GM12878 (cell line): ENCODE measurements around the gene GANAB. TPM values are rescaled to one million over a fixed set of nuclear protein-coding genes. Genes with fewer than 3 reads are reported as not detected.

Experiments used
- ATAC-seq: fragments of 200-7000 bp; cut with Tn5 transposase; 3 replicates; pipeline ENCODE4 v1.9.1; 2020; ENCODE audit warnings: mild to moderate bottlenecking, moderate library complexity
- BruUV-seq: library from RNA; stranded (reverse); fragments of 400-500 nt; replicated peaks from 2 replicates; lab custom pipeline; 2021; lab: Mats Ljungman, UMichigan
- CTCF ChIA-PET: fragments of 300-600 bp; sonication (Branson Sonifier 250); formaldehyde crosslinking; extraction: SDS; loops from one replicate; lab custom pipeline; 2021; ENCODE audit warnings: inconsistent platforms; lab: Yijun Ruan, JAX
- POLR2A ChIA-PET: fragments of 350-600 bp; formaldehyde crosslinking; extraction: SDS; loops from one replicate; lab custom pipeline; 2021; ENCODE audit warnings: inconsistent platforms; lab: Charles Lee
- RAD21 ChIA-PET: fragments of 300-600 bp; sonication (Branson Sonifier 250); formaldehyde crosslinking; loops from one replicate; lab custom pipeline; 2023; ENCODE audit warnings: antibody characterized with exemption; ENCODE audit not compliant: unreplicated experiment; lab: Charles Lee
- SMC1A ChIA-PET: fragments of 300-600 bp; sonication (Branson Sonifier 250); formaldehyde crosslinking; loops from one replicate; lab custom pipeline; 2023; ENCODE audit not compliant: unreplicated experiment, uncharacterized antibody; lab: Charles Lee
- DNase-seq: peaks from one replicate; pipeline ENCODE4 v3.0.0-alpha.2; 2011; ENCODE audit warnings: low read depth, low spot score
- FAIRE-seq: peaks from 3 replicates; lab custom pipeline; 2011; peaks lifted over from hg19 to GRCh38; lab: Jason Lieb, UNC
- H2AFZ ChIP-seq: 2 replicates; pipeline ENCODE4 v1.6.0; 2011; ENCODE audit warnings: low read depth, low read length, control low read depth; ENCODE audit not compliant: control insufficient read depth
- H3K27ac ChIP-seq: 2 replicates; pipeline ENCODE4 v1.5.1; 2011; ENCODE audit warnings: control low read depth; ENCODE audit not compliant: control insufficient read depth, insufficient read depth
- H3K27me3 ChIP-seq, 2 experiments: replicated peaks in 1 of 2; 2 replicates each; pipeline versions ENCODE4 v1.6.0 to v1.6.1; 2011; ENCODE audit warnings: low read length in 1 of 2; ENCODE audit not compliant: control insufficient read depth in 2 of 2, insufficient read depth in 2 of 2
- H3K36me3 ChIP-seq, 2 experiments: 2 replicates each; pipeline ENCODE4 v1.5.1; 2011; ENCODE audit warnings: low read length in 1 of 2; ENCODE audit not compliant: control insufficient read depth in 2 of 2, insufficient read depth in 2 of 2
- H3K4me1 ChIP-seq: 2 replicates; pipeline ENCODE4 v1.6.1; 2011; ENCODE audit warnings: mild to moderate bottlenecking, low read length, moderate library complexity, mixed read lengths; ENCODE audit not compliant: control insufficient read depth, insufficient read depth
- H3K4me2 ChIP-seq: 2 replicates; pipeline ENCODE4 v1.6.0; 2011; ENCODE audit warnings: control low read depth; ENCODE audit not compliant: control insufficient read depth, insufficient read depth
- H3K4me3 ChIP-seq: fragments of 200-600 bp; sonication (generic); 2 replicates; pipeline ENCODE4 v1.5.1; 2016
- H3K79me2 ChIP-seq: 2 replicates; pipeline ENCODE4 v1.6.0; 2011; ENCODE audit warnings: low read length; ENCODE audit not compliant: control insufficient read depth, insufficient read depth
- H3K9ac ChIP-seq: 2 replicates; pipeline ENCODE4 v1.8.0; 2011; ENCODE audit warnings: low read length, control low read depth, mixed read lengths; ENCODE audit not compliant: control insufficient read depth, insufficient read depth
- H3K9me3 ChIP-seq: replicated peaks from 3 replicates; pipeline ENCODE4 v1.5.1; 2011; ENCODE audit warnings: mild to moderate bottlenecking, low read length; ENCODE audit not compliant: control insufficient read depth, insufficient read depth
- H4K20me1 ChIP-seq: 2 replicates; pipeline ENCODE4 v1.6.0; 2011; ENCODE audit not compliant: control insufficient read depth, insufficient read depth
- ATF2 ChIP-seq: IDR thresholded peaks from 2 replicates; pipeline ENCODE4 v1.6.1; 2012; ENCODE audit warnings: low read length, inconsistent platforms
- BCLAF1 ChIP-seq: fragments of 450-650 bp; IDR thresholded peaks from 2 replicates; pipeline ENCODE4 v1.6.1; 2017; ENCODE audit warnings: antibody characterized with exemption, mild to moderate bottlenecking, moderate library complexity
- FOXK2 ChIP-seq: fragments of 450-650 bp; IDR thresholded peaks from 2 replicates; pipeline ENCODE4 v1.6.1; 2017; ENCODE audit warnings: mild to moderate bottlenecking, moderate library complexity
- ZNF384 ChIP-seq: IDR thresholded peaks from 2 replicates; pipeline ENCODE4 v1.6.1; 2012; ENCODE audit warnings: low read depth, mild to moderate bottlenecking, low read length, improper control_type of control experiment, borderline replicate concordance
- WGBS: methylation state at CpG from one replicate; pipeline ENCODE4 v1.1.6; 2016; ENCODE audit warnings: low lambda C conversion rate; ENCODE audit not compliant: insufficient replicate concordance, insufficient coverage; ENCODE audit errors: missing lambda C conversion rate; 5-methylcytosine and 5-hydroxymethylcytosine counted together
- in situ Hi-C: fragments of 300-500 bp; cut with MboI; formaldehyde crosslinking; loops from 9 replicates; pipeline ENCODE4 v1.14.3; 2018; ENCODE audit warnings: mixed read lengths
- intact Hi-C: fragments of 100-400 bp; cut with micrococcal nuclease; formaldehyde crosslinking; loops from one replicate; pipeline ENCODE4 v1.14.2; 2022; ENCODE audit not compliant: unreplicated experiment
- polyA plus RNA-seq, 11 experiments: library from polyadenylated mRNA; depleted of rRNA in 4 of 11; unstranded in 6 of 11; stranded (reverse) in 5 of 11; fragments of >200 nt; fragmentation: Nextera tagmentation in 4 of 11; fragmentation: Illumina TruSeq in 1 of 11; extraction: Ambion mirVana in 4 of 11; extraction: Trizol in 1 of 11; gene quantifications; 1 replicate in 1 of 11; 2 replicates in 10 of 11; pipeline versions ENCODE4 v1.2.1 to v1.2.3, GENCODE V29; 2011 to 2016; ENCODE audit warnings: inconsistent platforms in 2 of 11, missing spikeins in 2 of 11, low read depth in 1 of 11
- total RNA-seq, 4 experiments: library from RNA; depleted of rRNA in 3 of 4; stranded (reverse); fragments of >200 nt in 3 of 4; fragmentation: Illumina TruSeq in 1 of 4; extraction: Trizol in 1 of 4; gene quantifications; 2 replicates each; pipeline versions ENCODE4 v1.2.1 to v1.2.3, GENCODE V29; 2013 to 2021
- TF ChIP-seq, protein P1 (sequence below): IDR thresholded peaks from 2 replicates; pipeline ENCODE4 v1.6.1; 2012; ENCODE audit warnings: improper control_type of control experiment, low read depth, low read length; ENCODE audit not compliant: insufficient replicate concordance
- TF ChIP-seq, protein P2 (sequence below): IDR thresholded peaks from 2 replicates; pipeline ENCODE4 v1.6.1; 2011; ENCODE audit warnings: mild to moderate bottlenecking, low read depth, low read length, moderate library complexity; ENCODE audit not compliant: insufficient replicate concordance
- TF ChIP-seq, protein P3 (sequence below): fragments of 450-650 bp; conservative IDR thresholded peaks from 2 replicates; pipeline ENCODE4 v1.6.1; 2017; ENCODE audit warnings: mild to moderate bottlenecking, moderate library complexity
- TF ChIP-seq, protein P4 (sequence below): IDR thresholded peaks from 2 replicates; pipeline ENCODE4 v1.6.1; 2011; ENCODE audit warnings: borderline replicate concordance, low read depth, mild to moderate bottlenecking, moderate library complexity, mixed read lengths, low read length; ENCODE audit not compliant: insufficient read depth; ENCODE audit errors: extremely low read length

The GANAB gene
- total and polyA plus RNA-seq, 10 of the 15 experiments (the other 5 are each of a cell fraction or from before 2014, with no cell fraction given): 4.5 to 175 (median 102) TPM

DNA sequence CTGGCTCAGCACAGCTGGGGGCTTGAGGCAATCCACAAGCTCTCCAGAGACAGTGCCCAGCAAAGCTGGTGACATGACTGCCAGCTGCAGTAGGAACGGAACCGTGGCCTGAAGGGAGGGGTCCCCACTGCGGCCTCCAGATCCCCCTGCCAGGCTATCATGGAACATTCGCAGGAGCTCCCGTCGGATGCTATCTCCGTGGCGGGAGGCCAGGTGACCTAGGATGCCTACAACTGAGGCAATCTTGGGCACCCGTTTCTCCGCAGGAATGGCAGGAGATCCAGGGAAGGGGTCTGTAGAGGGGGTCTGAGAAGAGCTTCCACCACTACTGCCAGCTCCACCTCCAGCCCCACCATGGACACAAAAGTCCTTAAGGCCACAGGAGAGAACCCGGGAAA, 2.6 kb upstream of the GANAB start:
- Histone ChIP-seq H3K9me3 (no peaks in the 10 kb centered on the region), H2AFZ (no peak overlapping the region), H3K27ac (no peak overlapping the region), H3K36me3 (peaks cover 5 to 13% of the 10 kb centered on the region in 2 experiments; a peak in 3 of 4 replicates), H4K20me1 (no peaks in the 10 kb centered on the region; the same call in 1 of the 2 replicates), H3K4me2 (no peak overlapping the region), H3K4me3 (no peak overlapping the region), H3K79me2 (peaks cover 47% of the 10 kb centered on the region), H3K9ac (no peak overlapping the region), H3K4me1 (peaks cover 4% of the 10 kb centered on the region), H3K27me3 (no peaks in the 10 kb centered on the region)
- in situ Hi-C loops: no loop called here
- no peak for FAIRE-seq
- ChIA-PET CTCF (interaction anchor here (1.0 to 1.7 kb wide), 2 partner anchors 38 to 45 kb away, joined by 4 to 5 read pairs; no protein-coding TSS in a partner anchor), RAD21 (no interaction called here), POLR2A (interaction anchor here (0.5 to 14.6 kb wide), 6 partner anchors 21 to 224 kb away, joined by 3 to 295 read pairs (median 5); partner anchors contain the start of genes B3GAT3, C11orf98, CSKMT and LBHD1), SMC1A (interaction anchor here (1.4 kb wide), 1 partner anchor 50 kb away, joined by 4 read pairs; no protein-coding TSS in a partner anchor)
- no peak for DNase-seq
- ATAC-seq: no peak
- intact Hi-C loops: no loop called here
- WGBS: over 99% methylated on average over 11 of the region's 11 CpGs
- no TSS peak for BruUV-seq
- TF ChIP-seq BCLAF1 (no peak), ZNF384 (no peak), FOXK2 (no peak), ATF2 (no peak)
- TF ChIP-seq, protein P1, sequence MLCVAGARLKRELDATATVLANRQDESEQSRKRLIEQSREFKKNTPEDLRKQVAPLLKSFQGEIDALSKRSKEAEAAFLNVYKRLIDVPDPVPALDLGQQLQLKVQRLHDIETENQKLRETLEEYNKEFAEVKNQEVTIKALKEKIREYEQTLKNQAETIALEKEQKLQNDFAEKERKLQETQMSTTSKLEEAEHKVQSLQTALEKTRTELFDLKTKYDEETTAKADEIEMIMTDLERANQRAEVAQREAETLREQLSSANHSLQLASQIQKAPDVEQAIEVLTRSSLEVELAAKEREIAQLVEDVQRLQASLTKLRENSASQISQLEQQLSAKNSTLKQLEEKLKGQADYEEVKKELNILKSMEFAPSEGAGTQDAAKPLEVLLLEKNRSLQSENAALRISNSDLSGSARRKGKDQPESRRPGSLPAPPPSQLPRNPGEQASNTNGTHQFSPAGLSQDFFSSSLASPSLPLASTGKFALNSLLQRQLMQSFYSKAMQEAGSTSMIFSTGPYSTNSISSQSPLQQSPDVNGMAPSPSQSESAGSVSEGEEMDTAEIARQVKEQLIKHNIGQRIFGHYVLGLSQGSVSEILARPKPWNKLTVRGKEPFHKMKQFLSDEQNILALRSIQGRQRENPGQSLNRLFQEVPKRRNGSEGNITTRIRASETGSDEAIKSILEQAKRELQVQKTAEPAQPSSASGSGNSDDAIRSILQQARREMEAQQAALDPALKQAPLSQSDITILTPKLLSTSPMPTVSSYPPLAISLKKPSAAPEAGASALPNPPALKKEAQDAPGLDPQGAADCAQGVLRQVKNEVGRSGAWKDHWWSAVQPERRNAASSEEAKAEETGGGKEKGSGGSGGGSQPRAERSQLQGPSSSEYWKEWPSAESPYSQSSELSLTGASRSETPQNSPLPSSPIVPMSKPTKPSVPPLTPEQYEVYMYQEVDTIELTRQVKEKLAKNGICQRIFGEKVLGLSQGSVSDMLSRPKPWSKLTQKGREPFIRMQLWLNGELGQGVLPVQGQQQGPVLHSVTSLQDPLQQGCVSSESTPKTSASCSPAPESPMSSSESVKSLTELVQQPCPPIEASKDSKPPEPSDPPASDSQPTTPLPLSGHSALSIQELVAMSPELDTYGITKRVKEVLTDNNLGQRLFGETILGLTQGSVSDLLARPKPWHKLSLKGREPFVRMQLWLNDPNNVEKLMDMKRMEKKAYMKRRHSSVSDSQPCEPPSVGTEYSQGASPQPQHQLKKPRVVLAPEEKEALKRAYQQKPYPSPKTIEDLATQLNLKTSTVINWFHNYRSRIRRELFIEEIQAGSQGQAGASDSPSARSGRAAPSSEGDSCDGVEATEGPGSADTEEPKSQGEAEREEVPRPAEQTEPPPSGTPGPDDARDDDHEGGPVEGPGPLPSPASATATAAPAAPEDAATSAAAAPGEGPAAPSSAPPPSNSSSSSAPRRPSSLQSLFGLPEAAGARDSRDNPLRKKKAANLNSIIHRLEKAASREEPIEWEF: no peak
- TF ChIP-seq, protein P2, sequence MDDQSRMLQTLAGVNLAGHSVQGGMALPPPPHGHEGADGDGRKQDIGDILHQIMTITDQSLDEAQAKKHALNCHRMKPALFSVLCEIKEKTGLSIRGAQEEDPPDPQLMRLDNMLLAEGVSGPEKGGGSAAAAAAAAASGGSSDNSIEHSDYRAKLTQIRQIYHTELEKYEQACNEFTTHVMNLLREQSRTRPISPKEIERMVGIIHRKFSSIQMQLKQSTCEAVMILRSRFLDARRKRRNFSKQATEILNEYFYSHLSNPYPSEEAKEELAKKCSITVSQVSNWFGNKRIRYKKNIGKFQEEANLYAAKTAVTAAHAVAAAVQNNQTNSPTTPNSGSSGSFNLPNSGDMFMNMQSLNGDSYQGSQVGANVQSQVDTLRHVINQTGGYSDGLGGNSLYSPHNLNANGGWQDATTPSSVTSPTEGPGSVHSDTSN: no peak
- TF ChIP-seq, protein P3, sequence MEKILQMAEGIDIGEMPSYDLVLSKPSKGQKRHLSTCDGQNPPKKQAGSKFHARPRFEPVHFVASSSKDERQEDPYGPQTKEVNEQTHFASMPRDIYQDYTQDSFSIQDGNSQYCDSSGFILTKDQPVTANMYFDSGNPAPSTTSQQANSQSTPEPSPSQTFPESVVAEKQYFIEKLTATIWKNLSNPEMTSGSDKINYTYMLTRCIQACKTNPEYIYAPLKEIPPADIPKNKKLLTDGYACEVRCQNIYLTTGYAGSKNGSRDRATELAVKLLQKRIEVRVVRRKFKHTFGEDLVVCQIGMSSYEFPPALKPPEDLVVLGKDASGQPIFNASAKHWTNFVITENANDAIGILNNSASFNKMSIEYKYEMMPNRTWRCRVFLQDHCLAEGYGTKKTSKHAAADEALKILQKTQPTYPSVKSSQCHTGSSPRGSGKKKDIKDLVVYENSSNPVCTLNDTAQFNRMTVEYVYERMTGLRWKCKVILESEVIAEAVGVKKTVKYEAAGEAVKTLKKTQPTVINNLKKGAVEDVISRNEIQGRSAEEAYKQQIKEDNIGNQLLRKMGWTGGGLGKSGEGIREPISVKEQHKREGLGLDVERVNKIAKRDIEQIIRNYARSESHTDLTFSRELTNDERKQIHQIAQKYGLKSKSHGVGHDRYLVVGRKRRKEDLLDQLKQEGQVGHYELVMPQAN: no peak
- TF ChIP-seq, protein P4, sequence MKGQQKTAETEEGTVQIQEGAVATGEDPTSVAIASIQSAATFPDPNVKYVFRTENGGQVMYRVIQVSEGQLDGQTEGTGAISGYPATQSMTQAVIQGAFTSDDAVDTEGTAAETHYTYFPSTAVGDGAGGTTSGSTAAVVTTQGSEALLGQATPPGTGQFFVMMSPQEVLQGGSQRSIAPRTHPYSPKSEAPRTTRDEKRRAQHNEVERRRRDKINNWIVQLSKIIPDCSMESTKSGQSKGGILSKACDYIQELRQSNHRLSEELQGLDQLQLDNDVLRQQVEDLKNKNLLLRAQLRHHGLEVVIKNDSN: no peak
